GM21515 (cell line): ENCODE results near the gene CR1.
A peak's percentile ranks its signal among the peaks of the same experiment; 100 is the strongest.
"Not testable (repeated sequence)": the region's sequence is repeated elsewhere in the genome, so short reads cannot be mapped to it uniquely, and the experiment has no call there.

Source experiments
- ATAC-seq: cut with Tn5 transposase; IDR thresholded peaks from one replicate; pipeline ENCODE4 v1.9.1; 2021; ENCODE audit not compliant: unreplicated experiment

Gene CR1

GRCh38 chr1:207495801-207496792, at the start of gene CR1:
TSS of gene CR1 (plus strand) at chr1:207496157. CDS start at chr1:207496268, 111 bp downstream.
- peak; percentile 53 for ATAC-seq

GRCh38 chr1:207453710-207454045, 42.3 kb upstream of the CR1 start:
- ATAC-seq: no peak

DNA sequence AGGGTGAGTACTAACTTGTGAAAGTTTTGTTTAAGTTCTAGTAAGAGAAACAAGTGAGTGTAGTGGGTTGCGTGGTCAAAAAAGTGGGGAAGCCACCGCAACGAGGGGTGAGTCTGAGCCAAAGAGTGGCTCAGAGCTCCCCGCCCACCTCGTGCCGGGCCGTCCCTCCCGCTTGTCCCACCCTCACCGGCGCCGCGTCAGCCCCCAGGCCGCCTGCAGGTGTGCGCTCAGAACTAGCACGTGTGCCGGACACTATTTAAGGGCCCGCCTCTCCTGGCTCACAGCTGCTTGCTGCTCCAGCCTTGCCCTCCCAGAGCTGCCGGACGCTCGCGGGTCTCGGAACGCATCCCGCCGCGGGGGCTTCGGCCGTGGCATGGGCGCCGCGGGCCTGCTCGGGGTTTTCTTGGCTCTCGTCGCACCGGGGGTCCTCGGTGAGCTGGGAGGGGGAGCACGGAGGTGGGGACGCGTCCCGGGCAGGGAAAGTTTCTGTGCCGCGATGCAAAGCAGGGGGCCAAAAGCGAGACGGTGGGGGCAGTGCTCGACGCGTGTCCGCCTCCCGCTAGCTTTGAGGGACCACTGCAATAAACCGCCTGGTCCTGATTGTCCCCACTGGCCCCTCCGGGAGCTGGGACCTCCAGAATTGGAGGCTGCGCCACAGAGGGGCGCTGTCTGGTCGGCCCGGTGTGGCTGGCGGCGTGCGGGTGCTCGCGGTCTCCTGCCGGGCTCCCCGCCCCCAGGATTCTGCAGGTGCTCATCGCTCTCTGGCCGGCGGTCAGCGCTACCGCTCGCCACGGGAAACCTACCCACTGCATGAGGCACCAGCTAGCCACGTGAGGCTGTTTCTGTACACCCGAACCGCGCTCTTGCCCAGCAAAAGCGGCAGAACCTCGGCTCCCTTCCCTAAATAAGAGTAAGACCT, 41.7 kb upstream of the CR1 start, which contains the start of gene CR2:
TSS of gene CR2 (plus strand) at position 283 of the 919 bp plus-strand sequence. CDS start at position 374, 91 bp downstream.
- peak; percentile 79 for ATAC-seq

DNA sequence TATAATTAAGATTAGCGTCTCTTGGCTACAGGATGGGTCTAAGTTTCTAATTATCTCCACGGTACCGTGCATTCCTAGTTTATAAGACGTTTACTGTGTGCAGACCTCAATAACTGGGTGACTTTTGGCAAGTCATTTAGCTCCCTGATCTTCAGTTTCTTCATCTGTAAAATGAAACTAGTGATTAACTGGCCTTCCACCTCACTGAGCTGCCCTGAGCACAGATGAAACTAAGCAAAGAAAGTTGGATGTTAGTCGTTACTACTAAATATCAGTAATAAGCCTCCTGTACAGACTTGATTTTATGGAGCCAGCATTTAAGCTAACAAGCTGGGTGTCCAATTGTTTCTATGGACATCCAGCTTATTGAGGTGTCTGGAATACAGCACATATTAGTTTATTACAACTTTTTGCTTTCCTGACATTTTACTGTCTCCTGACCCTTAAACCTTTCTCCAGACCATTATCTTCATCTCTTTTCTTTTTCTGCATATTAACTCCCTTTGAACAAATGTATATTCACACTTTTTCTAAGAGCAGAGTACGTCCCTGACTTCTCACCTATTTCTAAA, 40.7 kb upstream of the CR1 start:
- ATAC-seq: no peak

- no peak for ATAC-seq
These were observed 37.5 kb upstream of the CR1 start for GRCh38 chr1:207458414-207458813.

DNA sequence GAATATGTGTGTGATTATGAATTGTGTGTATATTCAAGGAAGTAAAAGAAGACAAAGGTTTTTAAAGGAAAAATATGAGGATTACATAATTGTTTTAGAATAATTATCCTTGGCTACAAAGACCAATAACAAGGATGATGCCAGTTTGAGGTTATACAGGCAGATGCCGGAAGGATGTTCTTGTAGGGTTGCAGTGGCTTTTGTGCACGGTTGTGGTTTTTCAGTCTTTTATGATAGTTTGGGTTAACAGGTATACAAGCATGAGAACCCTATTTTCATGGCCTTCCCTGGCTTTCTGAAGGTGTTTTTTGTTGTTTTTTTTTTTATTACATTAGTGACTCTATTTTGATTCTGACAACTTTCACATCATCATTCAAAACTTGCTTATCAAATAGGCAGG, 36.9 kb upstream of the CR1 start:
- no peak for ATAC-seq

DNA sequence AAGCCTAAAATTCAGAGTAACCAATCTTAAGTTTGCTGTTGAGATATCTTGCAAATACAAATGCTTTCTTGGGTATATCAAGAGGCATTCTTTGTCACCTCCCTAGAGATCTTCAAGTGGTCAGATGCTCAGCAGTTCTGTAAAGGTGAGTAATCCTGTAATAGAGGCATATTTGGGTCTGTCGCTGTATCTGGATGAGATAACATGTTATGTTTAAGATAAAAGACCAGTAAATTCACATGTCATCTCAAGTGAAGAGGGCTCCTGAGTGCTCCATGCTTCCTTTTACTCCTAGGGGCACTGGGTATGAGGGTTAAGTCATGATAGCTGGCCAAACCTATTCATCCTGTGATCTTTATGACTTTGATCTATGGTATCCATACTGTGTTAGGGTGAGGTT, 34.3 kb upstream of the CR1 start:
- ATAC-seq: no peak

GRCh38 chr1:207462535-207462934, 33.4 kb upstream of the CR1 start:
- ATAC-seq: no peak

- no peak for ATAC-seq
These were observed 32.9 kb upstream of the CR1 start for GRCh38 chr1:207463021-207463420.

GRCh38 chr1:207463571-207463970, 32.4 kb upstream of the CR1 start:
- no peak for ATAC-seq

- no peak for ATAC-seq
These were observed 25.0 kb upstream of the CR1 start for GRCh38 chr1:207470927-207471326.

DNA sequence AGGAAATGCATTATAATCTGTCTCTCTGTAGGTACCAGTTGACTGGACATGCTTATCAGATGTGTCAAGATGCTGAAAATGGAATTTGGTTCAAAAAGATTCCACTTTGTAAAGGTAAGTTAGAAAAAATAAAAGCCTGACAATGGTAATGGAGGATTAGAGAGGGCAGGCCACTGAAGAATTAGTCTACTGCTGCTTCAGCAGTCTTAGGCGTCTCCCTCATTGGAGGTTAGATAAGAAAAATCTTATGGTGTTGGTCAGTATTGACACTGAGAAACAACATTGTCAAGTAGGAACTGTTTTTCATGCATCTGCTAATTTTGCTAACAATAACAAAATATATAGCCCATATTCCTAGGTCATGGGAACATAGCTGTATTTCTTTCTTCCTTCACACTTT, 21.7 kb upstream of the CR1 start:
- no peak for ATAC-seq

GRCh38 chr1:207486198-207486597, 9.8 kb upstream of the CR1 start:
- ATAC-seq: no peak

- ATAC-seq: no peak
These were observed 8.3 kb upstream of the CR1 start for GRCh38 chr1:207487636-207488035.

DNA sequence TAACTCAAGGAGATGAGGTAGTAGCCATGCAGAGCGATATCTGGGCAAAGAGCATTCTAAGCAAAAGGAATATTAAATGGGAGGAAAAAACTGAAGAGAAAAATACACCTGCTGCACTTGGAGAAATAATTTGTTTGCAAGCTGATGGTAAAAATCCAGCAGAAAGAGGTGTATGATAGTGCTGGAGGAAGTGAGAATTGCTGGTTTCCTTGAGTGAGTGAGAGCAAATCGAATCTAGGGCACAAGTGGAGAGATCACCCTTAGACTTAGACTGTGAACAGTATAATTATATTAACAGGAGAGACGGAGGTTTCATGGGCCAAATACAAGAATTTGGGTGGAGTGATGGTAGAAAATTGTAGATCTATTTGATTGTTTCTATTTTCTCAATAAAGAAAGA, 2.7 kb upstream of the CR1 start:
- ATAC-seq: no peak

DNA sequence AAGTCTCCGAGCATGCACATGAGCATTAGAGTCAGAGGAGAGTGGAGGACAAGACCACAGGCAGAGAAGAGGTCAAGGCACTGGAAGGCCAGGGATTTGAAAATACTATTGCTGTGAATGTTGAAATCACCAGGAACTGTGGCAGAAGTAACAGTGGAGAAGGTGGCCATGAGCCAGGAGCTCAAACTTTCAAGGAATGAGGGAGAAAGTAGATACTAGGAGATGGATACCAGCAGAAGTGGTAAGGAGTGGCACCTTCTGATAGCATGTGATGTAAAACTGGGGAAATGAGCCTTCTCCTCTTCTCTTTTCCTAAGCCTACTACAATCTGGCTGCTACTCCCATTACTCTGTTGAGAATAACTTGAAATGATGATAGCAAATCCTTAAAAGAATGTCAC, 1.8 kb upstream of the CR1 start:
- no peak for ATAC-seq

- ATAC-seq: not testable (repeated sequence)
These were observed 676 bp upstream of the CR1 start for GRCh38 chr1:207495281-207495680.

DNA sequence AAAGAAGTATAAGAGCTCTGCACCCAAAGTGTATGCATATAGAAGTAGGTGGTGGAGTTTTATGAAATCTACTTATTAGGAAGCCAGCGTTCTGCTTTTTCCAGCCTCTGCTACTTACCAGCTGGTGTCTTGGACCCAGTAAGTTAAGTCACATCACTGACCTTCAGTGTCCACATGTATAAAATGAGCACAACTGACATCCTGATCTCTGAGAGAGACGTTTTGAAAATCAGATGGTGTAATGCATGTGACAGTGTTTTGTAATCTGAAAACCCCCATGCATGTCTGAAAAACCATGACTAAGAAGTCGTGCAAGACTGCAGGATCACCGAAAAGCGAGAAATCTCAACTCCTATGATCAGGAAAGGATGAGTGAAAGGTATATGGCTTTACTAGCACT, 2.0 kb downstream of the CR1 start:
- ATAC-seq: no peak

GRCh38 chr1:207499573-207499972, 3.6 kb downstream of the CR1 start:
- ATAC-seq: no peak

DNA sequence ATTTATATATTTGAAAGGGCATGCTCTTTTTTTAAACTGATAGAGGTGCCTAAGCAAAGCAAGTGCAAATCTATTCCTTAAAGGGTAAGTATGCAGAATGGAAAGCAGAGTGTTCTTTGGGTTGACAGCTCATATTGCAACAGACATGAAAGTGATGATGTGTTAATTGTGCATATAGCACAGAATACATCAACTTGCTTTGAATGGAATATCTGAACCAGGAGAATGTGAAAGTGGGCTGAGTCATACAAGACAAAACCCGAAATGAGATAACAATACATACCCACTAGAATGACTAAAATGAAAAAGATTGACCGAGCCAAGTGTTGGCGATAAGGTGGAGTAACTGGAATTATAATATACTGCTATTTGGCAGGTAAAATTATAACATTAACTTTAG, 4.3 kb downstream of the CR1 start:
- no peak for ATAC-seq

- no peak for ATAC-seq
These were observed 5.1 kb downstream of the CR1 start for GRCh38 chr1:207501071-207501470.
